ENCODE data around the gene CABYR. TPM values are rescaled to one million over a fixed set of nuclear protein-coding genes. Genes with fewer than 3 reads are reported as not detected.

The CABYR gene
- total RNA-seq, 1 experiment from 2014 or later = 19.3 TPM

- TF ChIP-seq ATF3 (CRISPR knock-in tag; conservative IDR thresholded peaks at IDR 0.05) = no peak
- TF ChIP-seq, protein P1, sequence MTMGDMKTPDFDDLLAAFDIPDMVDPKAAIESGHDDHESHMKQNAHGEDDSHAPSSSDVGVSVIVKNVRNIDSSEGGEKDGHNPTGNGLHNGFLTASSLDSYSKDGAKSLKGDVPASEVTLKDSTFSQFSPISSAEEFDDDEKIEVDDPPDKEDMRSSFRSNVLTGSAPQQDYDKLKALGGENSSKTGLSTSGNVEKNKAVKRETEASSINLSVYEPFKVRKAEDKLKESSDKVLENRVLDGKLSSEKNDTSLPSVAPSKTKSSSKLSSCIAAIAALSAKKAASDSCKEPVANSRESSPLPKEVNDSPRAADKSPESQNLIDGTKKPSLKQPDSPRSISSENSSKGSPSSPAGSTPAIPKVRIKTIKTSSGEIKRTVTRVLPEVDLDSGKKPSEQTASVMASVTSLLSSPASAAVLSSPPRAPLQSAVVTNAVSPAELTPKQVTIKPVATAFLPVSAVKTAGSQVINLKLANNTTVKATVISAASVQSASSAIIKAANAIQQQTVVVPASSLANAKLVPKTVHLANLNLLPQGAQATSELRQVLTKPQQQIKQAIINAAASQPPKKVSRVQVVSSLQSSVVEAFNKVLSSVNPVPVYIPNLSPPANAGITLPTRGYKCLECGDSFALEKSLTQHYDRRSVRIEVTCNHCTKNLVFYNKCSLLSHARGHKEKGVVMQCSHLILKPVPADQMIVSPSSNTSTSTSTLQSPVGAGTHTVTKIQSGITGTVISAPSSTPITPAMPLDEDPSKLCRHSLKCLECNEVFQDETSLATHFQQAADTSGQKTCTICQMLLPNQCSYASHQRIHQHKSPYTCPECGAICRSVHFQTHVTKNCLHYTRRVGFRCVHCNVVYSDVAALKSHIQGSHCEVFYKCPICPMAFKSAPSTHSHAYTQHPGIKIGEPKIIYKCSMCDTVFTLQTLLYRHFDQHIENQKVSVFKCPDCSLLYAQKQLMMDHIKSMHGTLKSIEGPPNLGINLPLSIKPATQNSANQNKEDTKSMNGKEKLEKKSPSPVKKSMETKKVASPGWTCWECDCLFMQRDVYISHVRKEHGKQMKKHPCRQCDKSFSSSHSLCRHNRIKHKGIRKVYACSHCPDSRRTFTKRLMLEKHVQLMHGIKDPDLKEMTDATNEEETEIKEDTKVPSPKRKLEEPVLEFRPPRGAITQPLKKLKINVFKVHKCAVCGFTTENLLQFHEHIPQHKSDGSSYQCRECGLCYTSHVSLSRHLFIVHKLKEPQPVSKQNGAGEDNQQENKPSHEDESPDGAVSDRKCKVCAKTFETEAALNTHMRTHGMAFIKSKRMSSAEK (CRISPR knock-in tag; IDR thresholded peaks at IDR 0.05; ENCODE audit: borderline replicate concordance) = no peak
- TF ChIP-seq ETV6 (CRISPR knock-in tag; IDR thresholded peaks at IDR 0.05) = no peak
- no peak for TF ChIP-seq MXD4 (CRISPR knock-in tag; IDR thresholded peaks at IDR 0.05; ENCODE audit: borderline replicate concordance)
- TF ChIP-seq NR2C2 (CRISPR knock-in tag; IDR thresholded peaks at IDR 0.05) = no peak
- no peak for TF ChIP-seq OVOL2 (CRISPR knock-in tag; IDR thresholded peaks at IDR 0.05; ENCODE audit: borderline replicate concordance)
- TF ChIP-seq ZNF121 (CRISPR knock-in tag; IDR thresholded peaks at IDR 0.05) = no peak
- TF ChIP-seq, protein P2, sequence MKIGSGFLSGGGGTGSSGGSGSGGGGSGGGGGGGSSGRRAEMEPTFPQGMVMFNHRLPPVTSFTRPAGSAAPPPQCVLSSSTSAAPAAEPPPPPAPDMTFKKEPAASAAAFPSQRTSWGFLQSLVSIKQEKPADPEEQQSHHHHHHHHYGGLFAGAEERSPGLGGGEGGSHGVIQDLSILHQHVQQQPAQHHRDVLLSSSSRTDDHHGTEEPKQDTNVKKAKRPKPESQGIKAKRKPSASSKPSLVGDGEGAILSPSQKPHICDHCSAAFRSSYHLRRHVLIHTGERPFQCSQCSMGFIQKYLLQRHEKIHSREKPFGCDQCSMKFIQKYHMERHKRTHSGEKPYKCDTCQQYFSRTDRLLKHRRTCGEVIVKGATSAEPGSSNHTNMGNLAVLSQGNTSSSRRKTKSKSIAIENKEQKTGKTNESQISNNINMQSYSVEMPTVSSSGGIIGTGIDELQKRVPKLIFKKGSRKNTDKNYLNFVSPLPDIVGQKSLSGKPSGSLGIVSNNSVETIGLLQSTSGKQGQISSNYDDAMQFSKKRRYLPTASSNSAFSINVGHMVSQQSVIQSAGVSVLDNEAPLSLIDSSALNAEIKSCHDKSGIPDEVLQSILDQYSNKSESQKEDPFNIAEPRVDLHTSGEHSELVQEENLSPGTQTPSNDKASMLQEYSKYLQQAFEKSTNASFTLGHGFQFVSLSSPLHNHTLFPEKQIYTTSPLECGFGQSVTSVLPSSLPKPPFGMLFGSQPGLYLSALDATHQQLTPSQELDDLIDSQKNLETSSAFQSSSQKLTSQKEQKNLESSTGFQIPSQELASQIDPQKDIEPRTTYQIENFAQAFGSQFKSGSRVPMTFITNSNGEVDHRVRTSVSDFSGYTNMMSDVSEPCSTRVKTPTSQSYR (CRISPR knock-in tag; IDR thresholded peaks at IDR 0.05) = no peak
- no peak for TF ChIP-seq E2F1 (CRISPR knock-in tag; IDR thresholded peaks at IDR 0.05)
Observed at GRCh38 chr18:24160086-24160485, 21.2 kb downstream of the CABYR start (continued).

- ChIA-PET POLR2A (no interaction called here), CTCF (interaction anchor here (1.1 kb wide), 1 partner anchor 16 kb away, joined by 5 read pairs; no protein-coding TSS in a partner anchor)
- Mint-ChIP-seq H3K9me3 (no peaks in the 10 kb centered on the region), H3K27ac (no peak overlapping the region), H3K27me3 (ENCODE audit: low read depth) (no peaks in the 10 kb centered on the region), H3K4me1 (no peaks in the 10 kb centered on the region), H3K4me3 (no peak overlapping the region), H3K36me3 (peaks cover 43% of the 10 kb centered on the region)
- no peak for ATAC-seq
- no peak for DNase-seq (ENCODE audit: low spot score)
- TF ChIP-seq, protein P3, sequence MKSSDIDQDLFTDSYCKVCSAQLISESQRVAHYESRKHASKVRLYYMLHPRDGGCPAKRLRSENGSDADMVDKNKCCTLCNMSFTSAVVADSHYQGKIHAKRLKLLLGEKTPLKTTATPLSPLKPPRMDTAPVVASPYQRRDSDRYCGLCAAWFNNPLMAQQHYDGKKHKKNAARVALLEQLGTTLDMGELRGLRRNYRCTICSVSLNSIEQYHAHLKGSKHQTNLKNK (CRISPR knock-in tag; IDR thresholded peaks at IDR 0.05) = no peak
- TF ChIP-seq, protein P4, sequence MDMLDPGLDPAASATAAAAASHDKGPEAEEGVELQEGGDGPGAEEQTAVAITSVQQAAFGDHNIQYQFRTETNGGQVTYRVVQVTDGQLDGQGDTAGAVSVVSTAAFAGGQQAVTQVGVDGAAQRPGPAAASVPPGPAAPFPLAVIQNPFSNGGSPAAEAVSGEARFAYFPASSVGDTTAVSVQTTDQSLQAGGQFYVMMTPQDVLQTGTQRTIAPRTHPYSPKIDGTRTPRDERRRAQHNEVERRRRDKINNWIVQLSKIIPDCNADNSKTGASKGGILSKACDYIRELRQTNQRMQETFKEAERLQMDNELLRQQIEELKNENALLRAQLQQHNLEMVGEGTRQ (CRISPR knock-in tag; IDR thresholded peaks at IDR 0.05) = no peak
- TF ChIP-seq ZNF396 (CRISPR knock-in tag; IDR thresholded peaks at IDR 0.05; ENCODE audit: borderline replicate concordance) (no peak), E2F1 (CRISPR knock-in tag; IDR thresholded peaks at IDR 0.05) (no peak), NFATC4 (CRISPR knock-in tag; IDR thresholded peaks at IDR 0.05) (no peak), CREB1 (CRISPR knock-in tag; IDR thresholded peaks at IDR 0.05) (no peak), SP1 (CRISPR knock-in tag; conservative IDR thresholded peaks at IDR 0.05) (no peak), MLX (CRISPR knock-in tag; IDR thresholded peaks at IDR 0.05) (no peak)
- TF ChIP-seq, protein P2 (CRISPR knock-in tag; IDR thresholded peaks at IDR 0.05) = no peak
- TF ChIP-seq, protein P5, sequence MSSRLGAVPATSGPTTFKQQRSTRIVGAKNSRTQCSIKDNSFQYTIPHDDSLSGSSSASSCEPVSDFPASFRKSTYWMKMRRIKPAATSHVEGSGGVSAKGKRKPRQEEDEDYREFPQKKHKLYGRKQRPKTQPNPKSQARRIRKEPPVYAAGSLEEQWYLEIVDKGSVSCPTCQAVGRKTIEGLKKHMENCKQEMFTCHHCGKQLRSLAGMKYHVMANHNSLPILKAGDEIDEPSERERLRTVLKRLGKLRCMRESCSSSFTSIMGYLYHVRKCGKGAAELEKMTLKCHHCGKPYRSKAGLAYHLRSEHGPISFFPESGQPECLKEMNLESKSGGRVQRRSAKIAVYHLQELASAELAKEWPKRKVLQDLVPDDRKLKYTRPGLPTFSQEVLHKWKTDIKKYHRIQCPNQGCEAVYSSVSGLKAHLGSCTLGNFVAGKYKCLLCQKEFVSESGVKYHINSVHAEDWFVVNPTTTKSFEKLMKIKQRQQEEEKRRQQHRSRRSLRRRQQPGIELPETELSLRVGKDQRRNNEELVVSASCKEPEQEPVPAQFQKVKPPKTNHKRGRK (CRISPR knock-in tag; IDR thresholded peaks at IDR 0.05; ENCODE audit: borderline replicate concordance) = no peak
Observed at GRCh38 chr18:24161304-24161703, 22.4 kb downstream of the CABYR start.
